Measurements from ENCODE around the gene PCDHGB7.
"Not testable (repeated sequence)": the region's sequence is repeated elsewhere in the genome, so short reads cannot be mapped to it uniquely, and the experiment has no call there.

PCDHGB7 gene

DNA sequence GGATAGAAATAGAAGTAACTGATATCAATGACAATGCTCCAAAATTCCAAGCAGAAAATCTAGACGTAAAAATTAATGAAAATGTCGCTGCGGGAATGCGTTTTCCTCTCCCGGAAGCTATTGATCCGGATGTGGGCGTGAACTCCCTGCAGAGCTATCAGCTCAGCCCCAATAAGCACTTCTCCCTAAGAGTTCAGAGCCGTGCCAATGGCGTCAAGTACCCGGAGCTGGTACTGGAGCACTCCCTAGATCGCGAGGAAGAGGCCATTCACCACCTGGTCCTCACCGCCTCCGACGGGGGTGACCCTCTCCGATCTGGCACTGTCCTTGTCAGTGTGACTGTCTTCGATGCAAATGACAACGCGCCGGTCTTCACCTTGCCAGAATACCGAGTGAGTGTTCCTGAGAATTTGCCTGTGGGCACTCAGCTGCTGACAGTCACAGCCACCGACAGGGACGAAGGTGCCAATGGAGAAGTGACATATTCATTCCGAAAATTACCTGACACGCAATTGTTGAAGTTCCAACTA lies 3.9 kb upstream of the PCDHGB7 start:
- DNase-seq (ENCODE audit: insufficient read length, low spot score) (no peak), FAIRE-seq (peak; percentile 40)
- TF ChIP-seq POLR2A (IDR thresholded peaks at IDR 0.05; ENCODE audit: low read depth, low read length), result no peak
- no peak for TF ChIP-seq POU2F2 (IDR thresholded peaks at IDR 0.05; ENCODE audit: low read depth, low read length)
- TF ChIP-seq PAX5 (IDR thresholded peaks at IDR 0.05; ENCODE audit: insufficient read depth, low read length, severe bottlenecking), result no peak
- no peak for TF ChIP-seq TAF1 (IDR thresholded peaks at IDR 0.05; ENCODE audit: low read depth, low read length)
- no peak for TF ChIP-seq POLR2AphosphoS5 (IDR thresholded peaks at IDR 0.05; ENCODE audit: low read depth, low read length)
- TF ChIP-seq SPI1 (IDR thresholded peaks at IDR 0.05; ENCODE audit: low read depth, low read length), result no peak

DNA sequence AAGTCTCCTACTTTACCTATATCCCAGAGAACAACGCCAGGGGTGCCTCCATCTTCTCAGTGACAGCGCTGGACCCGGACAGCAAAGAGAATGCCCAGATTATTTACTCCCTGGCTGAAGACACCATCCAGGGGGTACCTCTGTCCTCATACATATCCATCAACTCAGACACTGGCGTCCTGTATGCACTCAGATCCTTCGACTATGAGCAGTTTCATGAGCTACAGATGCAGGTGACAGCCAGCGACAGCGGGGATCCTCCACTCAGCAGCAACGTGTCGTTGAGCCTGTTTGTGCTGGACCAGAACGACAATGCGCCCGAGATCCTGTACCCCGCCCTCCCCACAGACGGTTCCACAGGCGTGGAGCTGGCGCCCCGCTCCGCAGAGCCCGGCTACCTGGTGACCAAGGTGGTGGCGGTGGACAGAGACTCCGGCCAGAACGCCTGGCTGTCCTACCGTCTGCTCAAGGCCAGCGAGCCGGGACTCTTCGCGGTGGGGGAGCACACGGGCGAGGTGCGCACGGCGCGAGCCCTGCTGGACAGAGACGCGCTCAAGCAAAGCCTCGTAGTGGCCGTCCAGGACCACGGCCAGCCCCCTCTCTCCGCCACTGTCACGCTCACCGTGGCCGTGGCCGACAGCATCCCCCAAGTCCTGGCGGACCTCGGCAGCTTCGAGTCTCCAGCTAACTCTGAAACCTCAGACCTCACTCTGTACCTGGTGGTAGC lies 2.8 kb upstream of the PCDHGB7 start:
- FAIRE-seq, result not testable (repeated sequence)

DNA sequence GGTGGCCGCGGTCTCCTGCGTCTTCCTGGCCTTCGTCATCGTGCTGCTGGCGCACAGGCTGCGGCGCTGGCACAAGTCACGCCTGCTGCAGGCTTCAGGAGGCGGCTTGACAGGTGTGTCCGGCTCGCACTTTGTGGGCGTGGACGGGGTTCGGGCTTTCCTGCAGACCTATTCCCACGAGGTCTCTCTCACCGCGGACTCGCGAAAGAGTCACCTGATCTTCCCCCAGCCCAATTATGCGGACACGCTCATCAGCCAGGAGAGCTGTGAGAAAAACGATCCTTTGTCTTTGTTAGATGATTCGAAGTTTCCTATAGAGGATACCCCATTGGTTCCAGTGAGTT lies 2.2 kb upstream of the PCDHGB7 start:
- DNase-seq (ENCODE audit: insufficient read length, low spot score); FAIRE-seq: not testable (repeated sequence)

More for the DNA sequence above, 2.8 kb upstream of the PCDHGB7 start:
- not testable (repeated sequence) for DNase-seq (ENCODE audit: insufficient read length, low spot score)

DNA sequence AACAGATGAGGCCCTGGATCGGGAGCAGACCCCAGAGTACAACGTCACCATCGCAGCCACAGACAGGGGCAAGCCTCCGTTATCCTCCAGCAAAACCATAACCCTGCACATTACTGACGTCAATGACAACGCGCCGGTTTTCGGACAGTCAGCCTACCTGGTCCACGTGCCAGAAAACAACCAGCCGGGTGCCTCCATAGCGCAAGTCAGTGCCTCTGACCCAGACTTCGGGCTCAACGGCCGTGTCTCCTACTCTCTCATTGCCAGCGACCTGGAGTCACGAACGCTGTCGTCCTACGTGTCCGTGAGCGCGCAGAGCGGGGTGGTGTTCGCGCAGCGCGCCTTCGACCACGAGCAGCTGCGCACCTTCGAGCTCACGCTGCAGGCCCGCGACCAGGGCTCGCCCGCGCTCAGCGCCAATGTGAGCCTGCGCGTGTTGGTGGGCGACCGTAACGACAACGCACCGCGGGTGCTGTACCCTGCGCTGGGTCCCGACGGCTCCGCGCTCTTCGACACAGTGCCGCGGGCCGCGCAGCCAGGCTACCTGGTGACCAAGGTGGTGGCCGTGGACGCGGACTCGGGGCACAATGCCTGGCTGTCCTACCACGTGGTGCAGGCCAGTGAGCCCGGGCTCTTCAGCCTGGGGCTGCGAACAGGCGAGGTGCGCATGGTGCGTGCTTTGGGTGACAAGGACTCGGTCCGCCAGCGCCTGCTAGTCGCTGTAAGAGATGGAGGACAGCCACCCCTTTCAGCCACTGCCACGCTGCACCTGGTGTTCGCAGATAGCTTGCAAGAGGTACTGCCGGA lies 1.8 kb downstream of the PCDHGB7 start:
- no peak for TF ChIP-seq POU2F2 (IDR thresholded peaks at IDR 0.05; ENCODE audit: low read depth, low read length)
- no peak for TF ChIP-seq POLR2AphosphoS5 (IDR thresholded peaks at IDR 0.05; ENCODE audit: low read depth, low read length)
- TF ChIP-seq PAX5 (IDR thresholded peaks at IDR 0.05; ENCODE audit: insufficient read depth, low read length, severe bottlenecking), result no peak
- no peak for TF ChIP-seq TAF1 (IDR thresholded peaks at IDR 0.05; ENCODE audit: low read depth, low read length)
- TF ChIP-seq POLR2A (IDR thresholded peaks at IDR 0.05; ENCODE audit: low read depth, low read length), result no peak
- DNase-seq (ENCODE audit: insufficient read length, low spot score) (no peak), FAIRE-seq (no peak)

DNA sequence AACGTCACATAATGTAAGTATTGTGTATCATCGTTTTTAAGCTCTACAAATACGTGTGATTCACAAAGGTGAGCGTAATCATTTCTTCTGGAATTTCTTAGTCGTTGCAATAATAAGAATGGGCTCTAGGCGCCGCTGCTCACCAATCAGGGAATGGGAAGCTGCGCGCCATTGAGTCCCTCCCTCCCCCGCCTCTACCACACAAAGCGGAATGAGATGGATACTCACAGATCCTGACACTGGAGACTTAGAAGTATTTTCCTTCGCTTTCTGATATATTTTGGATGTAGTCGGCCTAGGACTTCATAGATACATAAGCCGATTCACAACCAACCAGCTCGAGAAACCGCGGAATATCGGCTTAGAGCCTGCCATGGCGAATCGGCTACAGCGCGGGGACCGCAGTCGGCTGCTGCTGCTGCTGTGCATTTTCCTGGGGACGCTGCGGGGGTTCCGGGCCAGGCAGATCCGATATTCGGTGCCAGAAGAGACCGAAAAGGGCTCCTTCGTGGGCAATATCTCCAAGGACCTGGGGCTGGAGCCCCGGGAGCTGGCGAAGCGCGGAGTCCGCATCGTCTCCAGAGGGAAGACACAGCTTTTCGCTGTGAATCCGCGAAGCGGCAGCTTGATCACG lies 3.5 kb downstream of the PCDHGB7 start, which contains the start of gene PCDHGA11:
Gene PCDHGA11, plus strand, starts transcription at position 197 of the 634 bp plus-strand sequence. Its CDS starts 177 bp downstream, at position 374.
- FAIRE-seq, result peak; percentile 59
- TF ChIP-seq PAX5 (IDR thresholded peaks at IDR 0.05; ENCODE audit: insufficient read depth, low read length, severe bottlenecking) (no peak), SPI1 (IDR thresholded peaks at IDR 0.05; ENCODE audit: low read depth, low read length) (no peak), POLR2A (IDR thresholded peaks at IDR 0.05; ENCODE audit: low read depth, low read length) (no peak), TAF1 (IDR thresholded peaks at IDR 0.05; ENCODE audit: low read depth, low read length) (no peak), POU2F2 (IDR thresholded peaks at IDR 0.05; ENCODE audit: low read depth, low read length) (no peak), POLR2AphosphoS5 (IDR thresholded peaks at IDR 0.05; ENCODE audit: low read depth, low read length) (no peak)
- no peak for DNase-seq (ENCODE audit: insufficient read length, low spot score)

DNA sequence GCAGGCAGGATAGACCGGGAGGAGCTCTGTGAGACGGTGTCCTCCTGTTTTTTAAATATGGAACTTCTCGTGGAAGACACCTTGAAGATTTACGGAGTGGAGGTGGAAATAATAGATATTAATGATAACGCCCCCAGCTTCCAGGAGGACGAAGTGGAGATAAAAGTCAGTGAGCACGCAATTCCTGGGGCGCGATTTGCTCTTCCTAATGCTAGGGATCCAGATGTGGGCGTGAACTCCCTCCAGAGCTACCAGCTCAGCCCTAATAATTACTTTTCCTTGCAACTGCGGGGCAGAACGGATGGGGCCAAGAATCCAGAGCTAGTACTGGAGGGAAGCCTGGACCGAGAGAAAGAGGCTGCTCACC lies 4.0 kb downstream of the PCDHGB7 start:
- DNase-seq (ENCODE audit: insufficient read length, low spot score) (no peak), FAIRE-seq (peak; percentile 9)
- TF ChIP-seq SPI1 (IDR thresholded peaks at IDR 0.05; ENCODE audit: low read depth, low read length) (no peak), POLR2A (IDR thresholded peaks at IDR 0.05; ENCODE audit: low read depth, low read length) (no peak), TAF1 (IDR thresholded peaks at IDR 0.05; ENCODE audit: low read depth, low read length) (no peak), POLR2AphosphoS5 (IDR thresholded peaks at IDR 0.05; ENCODE audit: low read depth, low read length) (no peak), POU2F2 (IDR thresholded peaks at IDR 0.05; ENCODE audit: low read depth, low read length) (no peak), PAX5 (IDR thresholded peaks at IDR 0.05; ENCODE audit: insufficient read depth, low read length, severe bottlenecking) (no peak)

DNA sequence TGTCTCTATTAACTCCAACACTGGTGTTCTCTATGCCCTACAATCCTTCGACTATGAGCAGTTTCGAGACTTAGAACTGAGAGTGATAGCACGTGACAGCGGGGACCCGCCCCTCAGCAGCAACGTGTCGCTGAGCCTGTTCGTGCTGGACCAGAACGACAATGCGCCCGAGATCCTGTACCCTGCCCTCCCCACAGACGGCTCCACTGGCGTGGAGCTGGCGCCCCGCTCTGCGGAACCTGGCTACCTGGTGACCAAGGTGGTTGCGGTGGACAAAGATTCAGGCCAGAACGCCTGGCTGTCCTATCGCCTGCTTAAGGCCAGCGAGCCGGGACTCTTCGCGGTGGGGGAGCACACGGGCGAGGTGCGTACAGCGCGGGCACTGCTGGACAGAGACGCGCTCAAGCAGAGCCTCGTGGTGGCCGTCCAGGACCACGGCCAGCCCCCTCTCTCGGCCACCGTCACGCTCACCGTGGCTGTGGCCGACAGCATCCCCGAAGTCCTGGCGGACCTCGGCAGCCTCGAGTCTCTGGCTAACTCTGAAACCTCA lies 5.3 kb downstream of the PCDHGB7 start:
- no peak for DNase-seq (ENCODE audit: insufficient read length, low spot score)
- TF ChIP-seq POU2F2 (IDR thresholded peaks at IDR 0.05; ENCODE audit: low read depth, low read length) (no peak), TAF1 (IDR thresholded peaks at IDR 0.05; ENCODE audit: low read depth, low read length) (no peak), PAX5 (IDR thresholded peaks at IDR 0.05; ENCODE audit: insufficient read depth, low read length, severe bottlenecking) (no peak), POLR2A (IDR thresholded peaks at IDR 0.05; ENCODE audit: low read depth, low read length) (no peak), SPI1 (IDR thresholded peaks at IDR 0.05; ENCODE audit: low read depth, low read length) (no peak), POLR2AphosphoS5 (IDR thresholded peaks at IDR 0.05; ENCODE audit: low read depth, low read length) (no peak)
- FAIRE-seq, result no peak

DNA sequence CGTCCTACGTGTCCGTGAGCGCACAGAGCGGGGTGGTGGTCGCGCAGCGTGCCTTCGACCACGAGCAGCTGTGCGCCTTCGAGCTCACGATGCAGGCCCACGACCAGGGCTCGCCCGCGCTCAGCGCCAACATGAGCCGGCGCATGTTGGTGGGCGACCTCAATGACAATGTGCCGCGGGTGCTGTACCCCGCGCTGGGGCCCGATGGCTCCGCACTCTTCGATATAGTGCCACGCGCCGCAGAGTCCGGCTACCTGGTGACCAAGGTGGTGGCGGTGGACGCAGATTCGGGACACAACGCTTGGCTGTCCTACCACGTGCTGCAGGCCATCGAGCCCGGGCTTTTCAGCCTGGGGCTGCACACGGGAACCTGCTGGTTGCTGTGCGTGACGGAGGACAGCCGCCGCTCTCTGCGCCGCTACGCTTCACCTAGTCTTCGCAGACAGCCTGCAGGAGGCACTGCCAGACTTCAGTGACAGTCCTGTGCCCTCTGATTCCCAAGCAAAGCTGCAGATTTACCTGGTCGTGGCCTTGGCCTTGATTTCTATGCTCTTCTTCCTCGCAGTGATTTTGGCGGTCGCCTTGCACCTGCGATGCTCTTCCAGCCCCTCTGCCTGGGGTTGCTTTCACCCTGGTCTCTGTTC lies 10.4 kb downstream of the PCDHGB7 start:
- no peak for TF ChIP-seq POLR2AphosphoS5 (IDR thresholded peaks at IDR 0.05; ENCODE audit: low read depth, low read length)
- TF ChIP-seq SPI1 (IDR thresholded peaks at IDR 0.05; ENCODE audit: low read depth, low read length), result no peak
- TF ChIP-seq POU2F2 (IDR thresholded peaks at IDR 0.05; ENCODE audit: low read depth, low read length), result no peak
- TF ChIP-seq TAF1 (IDR thresholded peaks at IDR 0.05; ENCODE audit: low read depth, low read length), result no peak
- no peak for TF ChIP-seq PAX5 (IDR thresholded peaks at IDR 0.05; ENCODE audit: insufficient read depth, low read length, severe bottlenecking)
- TF ChIP-seq POLR2A (IDR thresholded peaks at IDR 0.05; ENCODE audit: low read depth, low read length), result no peak
- no peak for FAIRE-seq
- DNase-seq (ENCODE audit: insufficient read length, low spot score), result no peak

Measured in GM12891 (cell line).